ENCODE results near the gene HARS1. TPM values are rescaled to one million over a fixed set of nuclear protein-coding genes. Genes with fewer than 3 reads are reported as not detected.
"Not testable (repeated sequence)": the region's sequence is repeated elsewhere in the genome, so short reads cannot be mapped to it uniquely, and the experiment has no call there.

HARS1 gene
- total and polyA plus RNA-seq, 2 donors (not counting 1 experiment from before 2014, with no cell fraction given) = 53.2 to 85.8 TPM

DNA sequence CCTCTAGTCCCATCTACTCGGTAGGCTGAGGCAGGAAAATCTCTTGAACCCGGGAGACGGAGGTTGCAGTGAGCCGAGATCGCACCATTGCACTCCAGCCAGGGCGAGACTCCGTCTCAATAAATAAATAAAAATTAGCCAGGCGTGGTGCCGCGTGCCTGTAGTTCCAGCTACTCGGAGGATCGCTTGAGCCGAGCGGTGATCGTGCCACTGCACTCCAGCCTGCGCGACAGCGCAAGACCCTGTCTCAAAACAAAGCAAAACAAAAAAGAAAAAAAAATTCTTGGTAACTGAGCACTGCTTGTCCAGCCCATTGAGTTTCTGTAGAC is 27.2 kb downstream of the HARS1 start:
- H2AFZ ChIP-seq (ENCODE audit: low read length) = peak overlapping the region; percentile 100
- H3K9me3 ChIP-seq (ENCODE audit: control insufficient read depth, insufficient read depth, low read depth, low read length) = no peaks in the 10 kb centered on the region
- peak overlapping the region; percentile 100 for H3K4me2 ChIP-seq (ENCODE audit: extremely low read depth, insufficient read depth, low read length)
- no peaks in the 10 kb centered on the region for H4K20me1 ChIP-seq (ENCODE audit: control insufficient read depth, extremely low read depth, insufficient read depth, low read length)
- H3K36me3 ChIP-seq (ENCODE audit: control insufficient read depth, insufficient read depth, low read length) = peaks cover 23% of the 10 kb centered on the region
- peak overlapping the region; percentile 97 to 98 (median 98) for H3K4me3 ChIP-seq (replicated peaks in 1 of 4; ENCODE audit: control extremely low read depth in 1 of 4, insufficient read depth in 1 of 4, low read depth in 3 of 4, low read length in 4 of 4)
- no peak for DNase-seq (ENCODE audit: low read depth in 2 of 2)
- H3K27ac ChIP-seq (ENCODE audit: insufficient read depth, low read length) = peak overlapping the region; percentile 96
- no peaks in the 10 kb centered on the region for H3K27me3 ChIP-seq (ENCODE audit: control insufficient read depth, insufficient read depth, low read length)
- H3K9ac ChIP-seq (ENCODE audit: insufficient read depth, low read length) = peak overlapping the region; percentile 85
- no peaks in the 10 kb centered on the region for H3K4me1 ChIP-seq (ENCODE audit: control insufficient read depth, extremely low read depth, insufficient read depth, low read length)
- TF ChIP-seq, protein P1, sequence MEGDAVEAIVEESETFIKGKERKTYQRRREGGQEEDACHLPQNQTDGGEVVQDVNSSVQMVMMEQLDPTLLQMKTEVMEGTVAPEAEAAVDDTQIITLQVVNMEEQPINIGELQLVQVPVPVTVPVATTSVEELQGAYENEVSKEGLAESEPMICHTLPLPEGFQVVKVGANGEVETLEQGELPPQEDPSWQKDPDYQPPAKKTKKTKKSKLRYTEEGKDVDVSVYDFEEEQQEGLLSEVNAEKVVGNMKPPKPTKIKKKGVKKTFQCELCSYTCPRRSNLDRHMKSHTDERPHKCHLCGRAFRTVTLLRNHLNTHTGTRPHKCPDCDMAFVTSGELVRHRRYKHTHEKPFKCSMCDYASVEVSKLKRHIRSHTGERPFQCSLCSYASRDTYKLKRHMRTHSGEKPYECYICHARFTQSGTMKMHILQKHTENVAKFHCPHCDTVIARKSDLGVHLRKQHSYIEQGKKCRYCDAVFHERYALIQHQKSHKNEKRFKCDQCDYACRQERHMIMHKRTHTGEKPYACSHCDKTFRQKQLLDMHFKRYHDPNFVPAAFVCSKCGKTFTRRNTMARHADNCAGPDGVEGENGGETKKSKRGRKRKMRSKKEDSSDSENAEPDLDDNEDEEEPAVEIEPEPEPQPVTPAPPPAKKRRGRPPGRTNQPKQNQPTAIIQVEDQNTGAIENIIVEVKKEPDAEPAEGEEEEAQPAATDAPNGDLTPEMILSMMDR (conservative IDR thresholded peaks at IDR 0.05 in 1 of 2, IDR thresholded peaks at IDR 0.05 in 1 of 2; ENCODE audit: low read depth in 1 of 2, low read length in 2 of 2) = no peak
- no peak for TF ChIP-seq EZH2 (IDR thresholded peaks at IDR 0.05; ENCODE audit: low read length, missing control alignments)
- peaks cover 30% of the 10 kb centered on the region for H3K79me2 ChIP-seq (ENCODE audit: control insufficient read depth, insufficient read depth, low read length)

DNA sequence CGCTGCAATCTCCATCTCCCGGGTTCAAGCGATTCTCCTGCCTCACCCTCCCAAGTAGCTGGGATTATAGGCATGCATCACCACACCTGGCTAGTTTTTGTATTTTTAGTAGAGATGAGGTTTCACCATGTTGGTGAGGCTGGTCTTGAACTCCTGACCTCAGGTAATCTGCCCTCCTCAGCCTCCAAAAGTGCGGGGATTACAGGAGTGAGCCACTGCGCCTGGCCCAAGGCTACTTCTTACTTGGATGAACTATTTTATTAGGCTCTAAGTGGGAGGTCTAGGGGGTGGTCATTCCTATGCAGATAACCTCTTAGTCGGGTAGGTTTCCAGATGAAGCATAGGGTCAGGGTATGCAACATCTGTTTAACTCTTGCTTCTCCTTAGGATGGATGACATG is 30.8 kb downstream of the HARS1 start:
- not testable (repeated sequence) for H3K4me2 ChIP-seq (ENCODE audit: extremely low read depth, insufficient read depth, low read length); H3K27me3 ChIP-seq (ENCODE audit: control insufficient read depth, insufficient read depth, low read length); H3K79me2 ChIP-seq (ENCODE audit: control insufficient read depth, insufficient read depth, low read length); H2AFZ ChIP-seq (ENCODE audit: low read length); H3K4me3 ChIP-seq (replicated peaks in 1 of 4; ENCODE audit: control extremely low read depth in 1 of 4, insufficient read depth in 1 of 4, low read depth in 3 of 4, low read length in 4 of 4); H4K20me1 ChIP-seq (ENCODE audit: control insufficient read depth, extremely low read depth, insufficient read depth, low read length); H3K9me3 ChIP-seq (ENCODE audit: control insufficient read depth, insufficient read depth, low read depth, low read length); H3K4me1 ChIP-seq (ENCODE audit: control insufficient read depth, extremely low read depth, insufficient read depth, low read length); H3K9ac ChIP-seq (ENCODE audit: insufficient read depth, low read length); DNase-seq (ENCODE audit: low read depth in 2 of 2); H3K27ac ChIP-seq (ENCODE audit: insufficient read depth, low read length)
- peaks cover 30% of the 10 kb centered on the region for H3K36me3 ChIP-seq (ENCODE audit: control insufficient read depth, insufficient read depth, low read length)

- TF ChIP-seq, protein P1 (conservative IDR thresholded peaks at IDR 0.05 in 1 of 2, IDR thresholded peaks at IDR 0.05 in 1 of 2; ENCODE audit: low read depth in 1 of 2, low read length in 2 of 2) = no peak
- no peak for TF ChIP-seq EZH2 (IDR thresholded peaks at IDR 0.05; ENCODE audit: low read length, missing control alignments)
- peaks cover 34% of the 10 kb centered on the region for H3K36me3 ChIP-seq (ENCODE audit: control insufficient read depth, insufficient read depth, low read length)
These were observed 32.3 kb downstream of the HARS1 start for GRCh38 chr5:140658870-140659269.

More at GRCh38 chr5:140658870-140659269, 32.3 kb downstream of the HARS1 start:
- Histone ChIP-seq H3K4me2 (ENCODE audit: extremely low read depth, insufficient read depth, low read length) (no peak overlapping the region), H2AFZ (ENCODE audit: low read length) (no peak overlapping the region), H3K4me3 (replicated peaks in 1 of 4; ENCODE audit: control extremely low read depth in 1 of 4, insufficient read depth in 1 of 4, low read depth in 3 of 4, low read length in 4 of 4) (no peak overlapping the region), H3K27ac (ENCODE audit: insufficient read depth, low read length) (no peak overlapping the region), H3K27me3 (ENCODE audit: control insufficient read depth, insufficient read depth, low read length) (no peaks in the 10 kb centered on the region), H4K20me1 (ENCODE audit: control insufficient read depth, extremely low read depth, insufficient read depth, low read length) (no peaks in the 10 kb centered on the region), H3K4me1 (ENCODE audit: control insufficient read depth, extremely low read depth, insufficient read depth, low read length) (no peaks in the 10 kb centered on the region), H3K79me2 (ENCODE audit: control insufficient read depth, insufficient read depth, low read length) (no peaks in the 10 kb centered on the region), H3K9me3 (ENCODE audit: control insufficient read depth, insufficient read depth, low read depth, low read length) (no peaks in the 10 kb centered on the region), H3K9ac (ENCODE audit: insufficient read depth, low read length) (no peak overlapping the region)
- no peak for DNase-seq (ENCODE audit: low read depth in 2 of 2)

All from fibroblast of lung (primary cell).